Measurements from ENCODE around the gene SFTA2.
"Not testable (repeated sequence)": the region's sequence is repeated elsewhere in the genome, so short reads cannot be mapped to it uniquely, and the experiment has no call there.

DNA sequence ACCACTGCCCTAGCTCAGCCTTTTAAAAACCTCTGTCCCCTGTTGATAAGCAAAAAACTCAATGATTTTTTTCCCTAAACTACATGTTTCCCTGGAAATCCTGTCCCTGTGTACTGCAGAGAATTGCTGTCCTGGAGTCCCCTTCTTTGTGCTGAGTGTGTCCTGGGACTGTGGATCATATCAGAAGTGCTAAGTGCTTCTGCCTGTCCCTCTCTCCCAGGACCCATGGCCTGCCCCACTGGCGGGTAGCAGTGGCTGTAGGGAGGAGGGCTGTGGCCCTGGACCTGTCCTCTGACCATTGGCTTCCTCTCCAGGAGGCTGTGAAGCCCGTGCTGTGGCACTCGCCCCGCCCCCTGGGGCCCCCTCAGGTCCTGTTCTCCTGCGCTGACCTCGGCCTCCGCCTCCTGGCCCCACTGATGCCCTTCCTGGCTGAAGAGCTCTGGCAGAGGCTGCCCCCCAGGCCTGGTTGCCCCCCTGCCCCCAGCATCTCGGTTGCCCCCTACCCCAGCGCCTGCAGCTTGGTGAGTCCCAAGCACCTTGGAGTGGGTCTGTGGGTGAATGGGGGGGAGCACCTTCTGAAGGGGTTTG lies 7.8 kb downstream of the SFTA2 start:
- TF ChIP-seq POLR2AphosphoS5 (IDR thresholded peaks at IDR 0.05; ENCODE audit: insufficient read depth in 1 of 2, low read depth in 1 of 2); POLR2A (IDR thresholded peaks at IDR 0.05): not testable (repeated sequence)
- TF ChIP-seq, protein P1, sequence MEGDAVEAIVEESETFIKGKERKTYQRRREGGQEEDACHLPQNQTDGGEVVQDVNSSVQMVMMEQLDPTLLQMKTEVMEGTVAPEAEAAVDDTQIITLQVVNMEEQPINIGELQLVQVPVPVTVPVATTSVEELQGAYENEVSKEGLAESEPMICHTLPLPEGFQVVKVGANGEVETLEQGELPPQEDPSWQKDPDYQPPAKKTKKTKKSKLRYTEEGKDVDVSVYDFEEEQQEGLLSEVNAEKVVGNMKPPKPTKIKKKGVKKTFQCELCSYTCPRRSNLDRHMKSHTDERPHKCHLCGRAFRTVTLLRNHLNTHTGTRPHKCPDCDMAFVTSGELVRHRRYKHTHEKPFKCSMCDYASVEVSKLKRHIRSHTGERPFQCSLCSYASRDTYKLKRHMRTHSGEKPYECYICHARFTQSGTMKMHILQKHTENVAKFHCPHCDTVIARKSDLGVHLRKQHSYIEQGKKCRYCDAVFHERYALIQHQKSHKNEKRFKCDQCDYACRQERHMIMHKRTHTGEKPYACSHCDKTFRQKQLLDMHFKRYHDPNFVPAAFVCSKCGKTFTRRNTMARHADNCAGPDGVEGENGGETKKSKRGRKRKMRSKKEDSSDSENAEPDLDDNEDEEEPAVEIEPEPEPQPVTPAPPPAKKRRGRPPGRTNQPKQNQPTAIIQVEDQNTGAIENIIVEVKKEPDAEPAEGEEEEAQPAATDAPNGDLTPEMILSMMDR (IDR thresholded peaks at IDR 0.05) = not testable (repeated sequence)

Data from vagina (tissue), 2 donors.